BE2C (cell line): ENCODE data around the gene C2orf72.
A peak's percentile ranks its signal among the peaks of the same experiment; 100 is the strongest.
"Not testable (repeated sequence)": the region's sequence is repeated elsewhere in the genome, so short reads cannot be mapped to it uniquely, and the experiment has no call there.

Source experiments
- DNase-seq: peaks from one replicate; pipeline ENCODE4 v3.0.0-alpha.2; 2020
- H3K27me3 ChIP-seq: fragments of 250-450 bp; sonication (Bioruptor Pico); 2 replicates; pipeline ENCODE4 v1.5.1; 2020; ENCODE audit warnings: mild to moderate bottlenecking
- H3K36me3 ChIP-seq: fragments of 250-450 bp; sonication (Bioruptor Pico); 2 replicates; pipeline ENCODE4 v1.5.1; 2020; ENCODE audit warnings: mild to moderate bottlenecking
- H3K4me1 ChIP-seq: fragments of 250-450 bp; sonication (Bioruptor Pico); 2 replicates; pipeline ENCODE4 v1.5.1; 2020
- H3K4me3 ChIP-seq: 2 replicates; pipeline ENCODE4 v1.5.1; 2011; ENCODE audit warnings: low read depth, low read length
- H3K9me3 ChIP-seq: fragments of 250-450 bp; sonication (Bioruptor Pico); 2 replicates; pipeline ENCODE4 v1.5.1; 2020
- TF ChIP-seq, protein P1 (sequence below): IDR thresholded peaks from 2 replicates; pipeline ENCODE4 v1.5.1; 2012; ENCODE audit warnings: mild to moderate bottlenecking, low read depth, low read length

Gene C2orf72

GRCh38 chr2:231016566-231017230 is 20.6 kb upstream of the C2orf72 start:
- H3K4me1 ChIP-seq: no peaks in the 10 kb centered on the region
- TF ChIP-seq, protein P1, sequence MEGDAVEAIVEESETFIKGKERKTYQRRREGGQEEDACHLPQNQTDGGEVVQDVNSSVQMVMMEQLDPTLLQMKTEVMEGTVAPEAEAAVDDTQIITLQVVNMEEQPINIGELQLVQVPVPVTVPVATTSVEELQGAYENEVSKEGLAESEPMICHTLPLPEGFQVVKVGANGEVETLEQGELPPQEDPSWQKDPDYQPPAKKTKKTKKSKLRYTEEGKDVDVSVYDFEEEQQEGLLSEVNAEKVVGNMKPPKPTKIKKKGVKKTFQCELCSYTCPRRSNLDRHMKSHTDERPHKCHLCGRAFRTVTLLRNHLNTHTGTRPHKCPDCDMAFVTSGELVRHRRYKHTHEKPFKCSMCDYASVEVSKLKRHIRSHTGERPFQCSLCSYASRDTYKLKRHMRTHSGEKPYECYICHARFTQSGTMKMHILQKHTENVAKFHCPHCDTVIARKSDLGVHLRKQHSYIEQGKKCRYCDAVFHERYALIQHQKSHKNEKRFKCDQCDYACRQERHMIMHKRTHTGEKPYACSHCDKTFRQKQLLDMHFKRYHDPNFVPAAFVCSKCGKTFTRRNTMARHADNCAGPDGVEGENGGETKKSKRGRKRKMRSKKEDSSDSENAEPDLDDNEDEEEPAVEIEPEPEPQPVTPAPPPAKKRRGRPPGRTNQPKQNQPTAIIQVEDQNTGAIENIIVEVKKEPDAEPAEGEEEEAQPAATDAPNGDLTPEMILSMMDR: no peak
- DNase-seq: no peak

GRCh38 chr2:231017231-231017598 is 20.1 kb upstream of the C2orf72 start:
- Histone ChIP-seq H3K27me3 (no peaks in the 10 kb centered on the region), H3K4me3 (no peak overlapping the region), H3K36me3 (no peaks in the 10 kb centered on the region), H3K9me3 (no peaks in the 10 kb centered on the region), H3K4me1 (no peaks in the 10 kb centered on the region)
- TF ChIP-seq, protein P1: no peak
- DNase-seq: peak; percentile 21

More at GRCh38 chr2:231016566-231017230, 20.6 kb upstream of the C2orf72 start:
- Histone ChIP-seq H3K36me3 (no peaks in the 10 kb centered on the region), H3K4me3 (no peak overlapping the region), H3K27me3 (no peaks in the 10 kb centered on the region), H3K9me3 (no peaks in the 10 kb centered on the region)

GRCh38 chr2:231018184-231018583 is 19.1 kb upstream of the C2orf72 start:
- no peak for DNase-seq
- TF ChIP-seq, protein P1: no peak

DNA sequence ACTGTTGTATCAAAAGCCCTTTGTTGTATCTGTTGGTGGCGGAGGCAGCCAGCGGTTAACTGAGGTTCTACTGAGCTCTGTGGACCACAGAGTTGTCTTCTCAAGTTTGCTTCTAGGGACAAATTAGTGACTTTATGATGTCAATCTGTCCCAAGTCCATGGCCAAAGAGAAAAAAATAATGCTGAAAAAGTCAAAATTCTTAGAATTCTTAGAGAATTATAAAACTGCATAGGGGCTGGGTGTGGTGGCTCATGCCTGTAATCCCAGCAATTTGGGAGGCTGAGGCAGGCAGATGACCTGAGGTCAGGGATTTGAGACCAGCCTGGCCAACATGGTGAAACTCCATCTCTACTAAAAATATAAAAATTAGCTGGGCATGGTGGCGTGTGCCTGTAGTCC is 12.3 kb upstream of the C2orf72 start:
- H3K27me3 ChIP-seq, H3K9me3 ChIP-seq, H3K4me1 ChIP-seq, H3K36me3 ChIP-seq, H3K4me3 ChIP-seq, DNase-seq: not testable (repeated sequence)

More at GRCh38 chr2:231018184-231018583, 19.1 kb upstream of the C2orf72 start:
- Histone ChIP-seq H3K27me3 (no peaks in the 10 kb centered on the region), H3K9me3 (no peaks in the 10 kb centered on the region), H3K36me3 (no peaks in the 10 kb centered on the region), H3K4me1 (no peaks in the 10 kb centered on the region), H3K4me3 (no peak overlapping the region)

GRCh38 chr2:231028889-231029288 is 8.4 kb upstream of the C2orf72 start:
- no peak overlapping the region for H3K4me3 ChIP-seq
- TF ChIP-seq, protein P1: no peak
- DNase-seq: no peak
- H3K36me3 ChIP-seq: no peaks in the 10 kb centered on the region
- H3K4me1 ChIP-seq: no peaks in the 10 kb centered on the region
- H3K27me3 ChIP-seq: peaks cover 14% of the 10 kb centered on the region; the same call in 1 of the 2 replicates
- H3K9me3 ChIP-seq: no peaks in the 10 kb centered on the region

GRCh38 chr2:231029563-231029962 is 7.8 kb upstream of the C2orf72 start:
- no peak overlapping the region for H3K4me3 ChIP-seq
- H3K4me1 ChIP-seq: no peaks in the 10 kb centered on the region
- DNase-seq: no peak
- no peaks in the 10 kb centered on the region for H3K9me3 ChIP-seq
- H3K27me3 ChIP-seq: peaks cover 18% of the 10 kb centered on the region
- TF ChIP-seq, protein P1: no peak
- H3K36me3 ChIP-seq: no peaks in the 10 kb centered on the region

GRCh38 chr2:231030725-231031124 is 6.6 kb upstream of the C2orf72 start:
- Histone ChIP-seq H3K4me1 (no peaks in the 10 kb centered on the region), H3K27me3 (peaks cover 29% of the 10 kb centered on the region), H3K36me3 (no peaks in the 10 kb centered on the region), H3K4me3 (no peak overlapping the region), H3K9me3 (no peaks in the 10 kb centered on the region)
- no peak for DNase-seq
- TF ChIP-seq, protein P1: no peak
